PFSK-1 (cell line): ENCODE data around the gene TRIM17.

Source experiments
- FOXP2 ChIP-seq: optimal IDR thresholded peaks from 2 replicates; pipeline ENCODE3; 2011; ENCODE audit warnings: borderline replicate concordance, control low read depth, inconsistent platforms; ENCODE audit not compliant: insufficient read depth; ENCODE audit errors: extremely low read length, extremely low read depth
- POLR2AphosphoS5 ChIP-seq: IDR thresholded peaks from 2 replicates; pipeline ENCODE4 v1.6.1; 2012; ENCODE audit warnings: low read depth, mild to moderate bottlenecking, control low read depth, low read length, moderate library complexity
- SIN3A ChIP-seq: IDR thresholded peaks from 2 replicates; pipeline ENCODE4 v1.6.1; 2012; ENCODE audit warnings: mild to moderate bottlenecking, low read length, moderate library complexity, borderline replicate concordance; ENCODE audit not compliant: insufficient read depth
- TAF1 ChIP-seq: IDR thresholded peaks from 2 replicates; pipeline ENCODE4 v1.6.1; 2012; ENCODE audit warnings: low read length, control low read depth, borderline replicate concordance; ENCODE audit not compliant: insufficient read depth
- TF ChIP-seq, protein P1 (sequence below), 2 experiments: IDR thresholded peaks; 2 replicates each; pipeline versions ENCODE4 v1.6.1 to v1.8.0; 2011 to 2012; ENCODE audit warnings: low read depth in 2 of 2, low read length in 2 of 2, control low read depth in 1 of 2, inconsistent platforms in 1 of 2, mild to moderate bottlenecking in 1 of 2, moderate library complexity in 1 of 2; ENCODE audit not compliant: insufficient read depth in 1 of 2

Gene TRIM17

DNA sequence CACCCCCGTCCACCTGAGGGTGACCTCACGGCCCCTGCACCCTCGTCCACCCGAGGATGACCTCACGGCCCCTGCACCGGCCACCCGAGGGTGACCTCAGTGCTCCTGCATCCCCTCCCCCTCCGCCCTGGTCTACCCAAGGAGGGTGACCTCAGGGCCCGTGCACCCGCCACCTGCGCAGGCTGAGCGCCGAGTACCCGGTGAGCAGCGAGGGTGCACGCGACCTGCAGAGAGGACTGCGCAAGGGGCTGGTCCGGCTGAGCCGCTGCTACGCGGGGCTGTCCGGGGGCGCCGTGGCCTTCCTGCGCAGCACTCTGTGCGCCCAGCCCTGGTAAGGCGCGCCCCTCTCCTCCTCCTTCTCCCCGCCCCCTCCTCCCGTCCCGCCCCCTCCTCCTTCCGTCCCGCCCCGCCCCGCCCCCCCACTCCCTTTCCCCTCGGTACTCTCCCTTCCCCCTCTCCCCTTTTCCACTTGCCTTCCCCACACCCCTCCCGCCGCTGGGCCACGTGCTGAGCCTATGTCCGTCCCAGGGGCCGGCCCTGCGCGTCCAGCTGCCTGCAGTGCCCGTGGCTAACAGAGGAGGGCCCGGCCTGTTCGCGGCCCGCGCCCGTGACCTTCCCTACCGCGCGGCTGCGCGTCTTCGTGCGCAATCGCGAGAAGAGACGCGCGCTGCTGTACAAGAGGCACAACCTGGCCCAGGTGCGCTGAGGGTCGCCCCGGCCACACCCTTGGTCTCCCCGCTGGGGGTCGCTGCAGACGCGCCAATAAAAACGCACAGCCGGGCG is 38.4 kb downstream of the TRIM17 start:
- TF ChIP-seq POLR2AphosphoS5 = no peak

DNA sequence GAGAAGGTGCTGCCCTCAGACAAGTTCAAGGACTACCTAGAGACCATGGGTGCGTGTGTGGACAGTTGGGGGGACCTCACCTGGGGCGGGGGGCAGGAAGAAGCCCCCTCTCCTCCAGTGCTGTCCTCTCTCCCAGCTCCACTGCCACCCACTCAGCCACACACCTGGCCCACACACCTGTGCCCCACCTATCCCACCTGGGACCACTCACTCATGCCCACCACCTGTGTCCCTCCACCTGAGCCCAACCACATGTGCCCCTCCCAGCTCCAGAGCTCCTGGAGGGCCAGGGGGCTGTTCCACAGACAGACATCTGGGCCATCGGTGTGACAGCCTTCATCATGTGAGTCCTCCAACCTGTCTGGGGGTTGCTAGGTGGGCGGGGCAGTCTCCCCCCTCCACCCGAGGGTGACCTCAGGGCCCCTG is 39.0 kb downstream of the TRIM17 start:
- TF ChIP-seq, protein P1, sequence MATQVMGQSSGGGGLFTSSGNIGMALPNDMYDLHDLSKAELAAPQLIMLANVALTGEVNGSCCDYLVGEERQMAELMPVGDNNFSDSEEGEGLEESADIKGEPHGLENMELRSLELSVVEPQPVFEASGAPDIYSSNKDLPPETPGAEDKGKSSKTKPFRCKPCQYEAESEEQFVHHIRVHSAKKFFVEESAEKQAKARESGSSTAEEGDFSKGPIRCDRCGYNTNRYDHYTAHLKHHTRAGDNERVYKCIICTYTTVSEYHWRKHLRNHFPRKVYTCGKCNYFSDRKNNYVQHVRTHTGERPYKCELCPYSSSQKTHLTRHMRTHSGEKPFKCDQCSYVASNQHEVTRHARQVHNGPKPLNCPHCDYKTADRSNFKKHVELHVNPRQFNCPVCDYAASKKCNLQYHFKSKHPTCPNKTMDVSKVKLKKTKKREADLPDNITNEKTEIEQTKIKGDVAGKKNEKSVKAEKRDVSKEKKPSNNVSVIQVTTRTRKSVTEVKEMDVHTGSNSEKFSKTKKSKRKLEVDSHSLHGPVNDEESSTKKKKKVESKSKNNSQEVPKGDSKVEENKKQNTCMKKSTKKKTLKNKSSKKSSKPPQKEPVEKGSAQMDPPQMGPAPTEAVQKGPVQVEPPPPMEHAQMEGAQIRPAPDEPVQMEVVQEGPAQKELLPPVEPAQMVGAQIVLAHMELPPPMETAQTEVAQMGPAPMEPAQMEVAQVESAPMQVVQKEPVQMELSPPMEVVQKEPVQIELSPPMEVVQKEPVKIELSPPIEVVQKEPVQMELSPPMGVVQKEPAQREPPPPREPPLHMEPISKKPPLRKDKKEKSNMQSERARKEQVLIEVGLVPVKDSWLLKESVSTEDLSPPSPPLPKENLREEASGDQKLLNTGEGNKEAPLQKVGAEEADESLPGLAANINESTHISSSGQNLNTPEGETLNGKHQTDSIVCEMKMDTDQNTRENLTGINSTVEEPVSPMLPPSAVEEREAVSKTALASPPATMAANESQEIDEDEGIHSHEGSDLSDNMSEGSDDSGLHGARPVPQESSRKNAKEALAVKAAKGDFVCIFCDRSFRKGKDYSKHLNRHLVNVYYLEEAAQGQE (IDR thresholded peaks at IDR 0.05; ENCODE audit: insufficient read depth in 1 of 2, low read depth in 2 of 2, low read length in 2 of 2) = no peak
- TF ChIP-seq FOXP2 (no peak), SIN3A (no peak), TAF1 (no peak), POLR2AphosphoS5 (no peak)

GRCh38 chr1:228376651-228377631 is 39.7 kb downstream of the TRIM17 start:
- TF ChIP-seq, protein P1 (IDR thresholded peaks at IDR 0.05; ENCODE audit: insufficient read depth in 1 of 2, low read depth in 2 of 2, low read length in 2 of 2) = no peak
- TF ChIP-seq FOXP2 (no peak), SIN3A (no peak), POLR2AphosphoS5 (no peak)

GRCh38 chr1:228376262-228376628 is 40.4 kb downstream of the TRIM17 start:
- TF ChIP-seq POLR2AphosphoS5 (no peak), FOXP2 (no peak), SIN3A (no peak), TAF1 (no peak)
- TF ChIP-seq, protein P1 (IDR thresholded peaks at IDR 0.05; ENCODE audit: insufficient read depth in 1 of 2, low read depth in 2 of 2, low read length in 2 of 2) = no peak

GRCh38 chr1:228375578-228376261 is 40.9 kb downstream of the TRIM17 start:
- no peak for TF ChIP-seq TAF1
- TF ChIP-seq, protein P1 (IDR thresholded peaks at IDR 0.05; ENCODE audit: insufficient read depth in 1 of 2, low read depth in 2 of 2, low read length in 2 of 2) = no peak
- no peak for TF ChIP-seq POLR2AphosphoS5
- TF ChIP-seq SIN3A = no peak
- no peak for TF ChIP-seq FOXP2
